Measurements from ENCODE around the gene PLTP.

Gene PLTP

DNA sequence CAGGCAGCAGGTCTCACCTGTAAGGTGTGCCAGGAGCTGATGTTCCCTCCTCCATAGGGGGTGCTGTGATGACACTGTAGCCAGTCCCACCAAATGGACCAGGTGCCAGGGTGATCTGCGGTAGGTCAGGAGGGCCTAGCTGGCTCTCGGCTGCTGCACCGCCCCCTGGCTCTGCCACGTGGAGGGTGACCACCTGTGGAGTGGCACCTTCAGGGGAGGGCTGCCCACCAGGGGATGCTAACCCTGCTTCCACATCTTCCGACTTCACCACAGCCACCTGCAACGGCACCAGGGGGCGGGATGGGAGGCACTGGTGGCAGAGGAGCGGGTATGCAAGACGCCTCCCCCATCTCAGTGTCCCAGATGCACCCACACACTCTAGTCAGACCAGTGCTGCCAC is 41.7 kb upstream of the PLTP start:
- TF ChIP-seq, protein P1, sequence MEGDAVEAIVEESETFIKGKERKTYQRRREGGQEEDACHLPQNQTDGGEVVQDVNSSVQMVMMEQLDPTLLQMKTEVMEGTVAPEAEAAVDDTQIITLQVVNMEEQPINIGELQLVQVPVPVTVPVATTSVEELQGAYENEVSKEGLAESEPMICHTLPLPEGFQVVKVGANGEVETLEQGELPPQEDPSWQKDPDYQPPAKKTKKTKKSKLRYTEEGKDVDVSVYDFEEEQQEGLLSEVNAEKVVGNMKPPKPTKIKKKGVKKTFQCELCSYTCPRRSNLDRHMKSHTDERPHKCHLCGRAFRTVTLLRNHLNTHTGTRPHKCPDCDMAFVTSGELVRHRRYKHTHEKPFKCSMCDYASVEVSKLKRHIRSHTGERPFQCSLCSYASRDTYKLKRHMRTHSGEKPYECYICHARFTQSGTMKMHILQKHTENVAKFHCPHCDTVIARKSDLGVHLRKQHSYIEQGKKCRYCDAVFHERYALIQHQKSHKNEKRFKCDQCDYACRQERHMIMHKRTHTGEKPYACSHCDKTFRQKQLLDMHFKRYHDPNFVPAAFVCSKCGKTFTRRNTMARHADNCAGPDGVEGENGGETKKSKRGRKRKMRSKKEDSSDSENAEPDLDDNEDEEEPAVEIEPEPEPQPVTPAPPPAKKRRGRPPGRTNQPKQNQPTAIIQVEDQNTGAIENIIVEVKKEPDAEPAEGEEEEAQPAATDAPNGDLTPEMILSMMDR (IDR thresholded peaks at IDR 0.05; ENCODE audit: low read depth, low read length) = no peak
- H3K4me3 ChIP-seq (ENCODE audit: low read depth, low read length) = no peak overlapping the region

DNA sequence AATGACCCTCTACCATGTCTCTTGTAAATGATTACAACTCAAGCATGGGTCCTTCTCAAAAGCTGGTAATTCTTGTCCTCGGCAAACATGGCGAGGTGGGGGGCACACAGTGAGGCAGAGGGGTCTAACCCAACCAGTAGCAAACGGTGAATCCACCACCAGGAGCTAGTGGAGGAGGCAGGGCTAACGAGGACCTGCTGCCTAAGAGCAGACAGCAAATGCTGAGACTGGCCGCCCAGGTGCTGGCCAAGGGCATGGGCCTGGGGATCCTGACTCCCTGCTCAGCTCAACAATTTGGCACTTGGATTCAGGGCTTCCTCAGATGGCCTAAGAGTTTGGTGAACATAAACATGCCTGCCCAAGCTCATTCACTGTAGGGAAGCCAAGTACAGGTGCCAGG is 40.9 kb upstream of the PLTP start:
- no peak overlapping the region for H3K4me3 ChIP-seq (ENCODE audit: low read depth, low read length)
- TF ChIP-seq, protein P1 (IDR thresholded peaks at IDR 0.05; ENCODE audit: low read depth, low read length) = no peak

DNA sequence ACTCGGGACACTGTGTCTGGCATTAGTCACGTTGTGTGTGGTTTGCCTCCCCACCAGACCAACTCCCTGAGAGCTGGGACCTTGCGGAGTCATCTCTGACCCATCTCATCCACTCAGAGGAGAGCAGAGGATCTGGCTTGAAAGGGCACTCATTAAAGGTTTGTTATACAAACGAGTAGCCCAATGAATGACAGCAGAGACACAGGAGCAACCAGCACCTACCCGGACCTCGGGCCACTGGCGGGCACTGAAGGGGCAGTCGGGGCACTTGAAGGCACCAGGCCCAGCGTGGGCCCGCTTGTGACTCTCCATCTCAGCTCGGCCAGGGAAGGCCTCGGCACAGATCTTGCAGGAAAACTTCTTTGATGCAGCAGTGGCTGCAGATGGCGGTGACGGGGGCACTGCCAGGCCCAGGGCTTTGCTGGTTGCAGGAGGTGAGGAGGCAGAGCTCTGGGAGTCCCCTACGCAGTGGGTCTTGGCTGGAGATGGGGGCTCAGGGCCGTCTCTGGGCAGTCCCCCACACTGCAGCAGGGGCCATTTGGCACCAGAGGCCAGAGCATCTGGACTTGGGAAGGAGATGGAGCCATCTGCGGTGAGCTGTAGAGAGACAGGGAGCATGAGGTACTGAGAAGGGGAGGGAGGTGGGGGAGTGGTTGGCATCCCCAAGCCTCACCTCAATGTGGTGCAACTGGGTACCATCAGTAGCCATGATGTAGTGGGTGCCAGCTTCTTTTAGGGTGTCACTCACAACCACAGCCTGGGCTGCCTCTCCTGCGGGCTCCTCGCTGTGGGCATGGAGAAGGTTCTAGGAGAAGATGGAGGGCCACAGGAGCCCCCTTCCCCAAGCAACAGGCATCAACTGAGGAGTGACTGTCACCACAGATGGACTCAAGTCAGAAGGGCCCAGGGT is 40.2 kb upstream of the PLTP start:
- TF ChIP-seq, protein P1 (IDR thresholded peaks at IDR 0.05; ENCODE audit: low read depth, low read length) = no peak
- H3K4me3 ChIP-seq (ENCODE audit: low read depth, low read length) = no peak overlapping the region

DNA sequence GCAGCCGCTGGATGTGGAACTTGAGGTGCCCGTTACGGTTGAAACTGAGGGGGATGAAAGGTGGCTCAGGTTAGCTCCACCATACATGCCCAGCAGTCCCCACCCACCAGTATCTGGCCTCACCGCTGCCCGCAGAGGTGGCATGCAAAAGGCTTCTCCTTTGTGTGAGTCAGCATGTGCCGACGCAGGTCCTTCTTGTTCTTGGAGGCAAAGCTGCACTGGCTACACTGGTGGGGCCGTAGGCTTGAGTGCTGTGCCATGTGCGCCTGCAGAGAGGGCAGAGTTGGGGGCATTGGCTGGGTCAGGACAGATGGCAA is 38.3 kb upstream of the PLTP start:
- TF ChIP-seq, protein P1 (IDR thresholded peaks at IDR 0.05; ENCODE audit: low read depth, low read length) = no peak
- no peak overlapping the region for H3K4me3 ChIP-seq (ENCODE audit: low read depth, low read length)

DNA sequence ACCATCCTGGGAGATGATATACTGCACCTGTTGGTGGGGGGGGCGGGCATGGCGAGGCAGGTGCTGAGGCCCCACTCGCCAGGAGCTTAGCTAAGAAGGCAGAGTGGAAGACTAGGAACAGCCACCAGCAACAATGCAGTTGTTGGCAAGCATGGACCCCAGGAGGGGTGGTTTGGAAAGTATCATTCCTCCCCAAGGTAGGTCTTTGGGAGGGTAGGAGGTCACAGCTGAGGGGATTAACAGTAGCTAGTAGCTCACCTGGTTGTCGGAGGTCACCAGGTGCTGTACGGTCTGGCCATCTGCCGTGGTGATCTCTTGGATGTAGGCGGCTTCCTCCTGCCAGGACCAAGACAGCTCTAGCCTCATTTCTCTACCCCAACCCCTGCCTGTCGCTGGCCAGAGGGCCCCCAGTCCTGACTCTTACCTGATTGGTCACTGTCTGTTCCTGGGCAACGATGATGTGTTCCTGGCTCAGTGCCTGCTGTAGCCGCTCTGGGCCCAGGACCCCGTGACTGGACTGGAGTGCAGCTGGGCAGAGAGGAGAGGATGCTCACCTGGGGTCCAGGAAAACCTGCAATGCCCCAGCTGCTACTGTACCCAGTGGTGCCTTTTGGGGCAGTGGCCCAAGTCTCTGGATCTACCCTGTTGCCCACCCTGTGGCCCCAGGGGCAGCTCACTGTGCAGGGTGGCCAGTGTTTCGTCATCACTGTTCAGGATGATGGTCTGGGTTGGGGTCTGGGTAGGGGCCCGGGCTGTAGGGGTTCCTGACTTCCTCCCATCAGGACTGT is 37.8 kb upstream of the PLTP start:
- TF ChIP-seq, protein P1 (IDR thresholded peaks at IDR 0.05; ENCODE audit: low read depth, low read length) = no peak
- no peak overlapping the region for H3K4me3 ChIP-seq (ENCODE audit: low read depth, low read length)

DNA sequence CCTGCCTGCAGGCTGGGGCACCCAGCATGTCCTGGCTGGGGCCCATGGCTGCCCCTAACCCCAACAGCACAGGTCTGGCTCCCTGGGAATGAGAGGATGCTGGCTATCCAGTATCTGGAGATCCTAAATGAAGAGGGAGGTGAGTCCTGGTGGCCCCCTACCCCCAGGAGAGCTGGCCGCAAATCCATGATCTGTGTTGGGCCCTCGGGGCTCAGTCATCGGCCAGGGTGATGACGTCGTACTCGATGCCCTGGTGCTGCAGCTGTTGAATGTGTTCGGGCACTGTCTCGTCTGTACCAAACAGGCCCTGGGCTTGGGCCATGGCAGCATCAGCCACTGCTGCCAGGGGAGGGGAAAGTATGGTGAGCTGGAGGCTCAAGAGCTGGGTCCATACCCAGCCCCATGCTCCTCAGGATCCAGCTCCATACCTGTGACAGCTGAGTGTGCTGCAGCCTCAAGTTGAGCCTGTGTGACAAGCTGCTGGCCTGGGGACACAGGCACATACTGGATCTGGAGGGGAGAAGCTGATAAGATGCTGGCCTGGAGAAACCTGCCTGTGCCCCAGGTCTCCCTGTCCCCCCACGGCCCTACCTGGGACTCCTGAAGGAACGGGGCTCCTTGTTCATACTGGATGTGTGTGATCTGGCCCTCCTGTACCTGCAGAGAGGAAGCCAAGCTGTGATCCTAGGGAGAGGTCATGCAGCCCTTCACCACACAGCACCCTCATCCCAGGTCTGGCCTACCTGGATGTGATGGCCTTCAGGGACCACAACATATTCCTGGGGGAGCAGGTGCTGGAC is 37.0 kb upstream of the PLTP start:
- TF ChIP-seq, protein P1 (IDR thresholded peaks at IDR 0.05; ENCODE audit: low read depth, low read length) = no peak
- H3K4me3 ChIP-seq (ENCODE audit: low read depth, low read length) = no peak overlapping the region
